GM19467 (cell line): Measurements from ENCODE around the gene LAMC3.

Experiments used
- ATAC-seq: cut with Tn5 transposase; IDR thresholded peaks from one replicate; pipeline ENCODE4 v1.9.1; 2021; ENCODE audit warnings: mild to moderate bottlenecking, moderate library complexity; ENCODE audit not compliant: unreplicated experiment

The LAMC3 gene

GRCh38 chr9:131043087-131043486 is 34.1 kb downstream of the LAMC3 start:
- ATAC-seq: no peak

GRCh38 chr9:131043646-131044045 is 34.7 kb downstream of the LAMC3 start:
- ATAC-seq: no peak

- no peak for ATAC-seq
Observed at GRCh38 chr9:131045300-131046092, 36.5 kb downstream of the LAMC3 start.

GRCh38 chr9:131046093-131046380 is 37.1 kb downstream of the LAMC3 start:
- no peak for ATAC-seq

- ATAC-seq: no peak
Observed at GRCh38 chr9:131046581-131047202, 37.7 kb downstream of the LAMC3 start.

- ATAC-seq: no peak
Observed at GRCh38 chr9:131048332-131048731, 39.4 kb downstream of the LAMC3 start.

GRCh38 chr9:131048820-131049219 is 39.8 kb downstream of the LAMC3 start:
- no peak for ATAC-seq

GRCh38 chr9:131049829-131050715 is 41.1 kb downstream of the LAMC3 start:
- ATAC-seq: no peak

- no peak for ATAC-seq
Observed at GRCh38 chr9:131050831-131051230, 41.9 kb downstream of the LAMC3 start.

GRCh38 chr9:131051592-131052517 is 42.9 kb downstream of the LAMC3 start:
- ATAC-seq: no peak

GRCh38 chr9:131053896-131054295 is 44.9 kb downstream of the LAMC3 start:
- ATAC-seq: no peak

- no peak for ATAC-seq
Observed at GRCh38 chr9:131056781-131057506, 48.0 kb downstream of the LAMC3 start.

GRCh38 chr9:131060900-131061630 is 52.1 kb downstream of the LAMC3 start:
- ATAC-seq: no peak

GRCh38 chr9:131062969-131063368 is 54.0 kb downstream of the LAMC3 start:
- ATAC-seq: no peak

GRCh38 chr9:131065599-131065998 is 56.6 kb downstream of the LAMC3 start:
- ATAC-seq: no peak

GRCh38 chr9:131067625-131068024 is 58.7 kb downstream of the LAMC3 start:
- no peak for ATAC-seq

GRCh38 chr9:131068076-131068816 is 59.3 kb downstream of the LAMC3 start:
- no peak for ATAC-seq

- ATAC-seq: no peak
Observed at GRCh38 chr9:131069699-131070098, 60.7 kb downstream of the LAMC3 start.
